MM.1S (cell line): ENCODE data around the gene RAB21.

ENCODE experiments used
- DNase-seq: peaks from one replicate; pipeline ENCODE4 v3.0.0-alpha.2; 2015
- H2AFZ ChIP-seq: fragments of 300-600 bp; sonication (generic); 2 replicates; pipeline ENCODE4 v1.6.0; 2016; ENCODE audit warnings: antibody characterized with exemption, low read length
- H3F3A ChIP-seq: fragments of 300-600 bp; sonication (generic); 2 replicates; pipeline ENCODE4 v1.6.1; 2016; ENCODE audit warnings: mild to moderate bottlenecking, antibody characterized with exemption, low read length, moderate library complexity, mixed read lengths; ENCODE audit not compliant: insufficient read depth
- H3K27ac ChIP-seq: fragments of 300-600 bp; sonication (generic); 2 replicates; pipeline ENCODE4 v1.5.1; 2016; ENCODE audit warnings: mild to moderate bottlenecking, low read length
- H3K27me3 ChIP-seq: fragments of 300-600 bp; sonication (generic); replicated peaks from 2 replicates; pipeline ENCODE4 v1.6.0; 2016; ENCODE audit warnings: low read length; ENCODE audit not compliant: insufficient read depth
- H3K36me3 ChIP-seq: fragments of 300-600 bp; sonication (generic); replicated peaks from 2 replicates; pipeline ENCODE4 v1.6.1; 2016; ENCODE audit warnings: mild to moderate bottlenecking, low read length, mixed read lengths; ENCODE audit not compliant: insufficient read depth
- H3K4me1 ChIP-seq: fragments of 300-600 bp; sonication (generic); 2 replicates; pipeline ENCODE4 v1.6.1; 2016; ENCODE audit warnings: low read length, mixed read lengths
- H3K4me2 ChIP-seq: fragments of 300-600 bp; sonication (generic); 2 replicates; pipeline ENCODE4 v1.6.0; 2016; ENCODE audit warnings: low read depth, low read length
- H3K4me3 ChIP-seq: fragments of 300-600 bp; sonication (generic); 2 replicates; pipeline ENCODE4 v1.5.1; 2016; ENCODE audit warnings: low read length, mixed read lengths
- H3K79me2 ChIP-seq: fragments of 300-600 bp; sonication (generic); 2 replicates; pipeline ENCODE4 v1.6.1; 2016; ENCODE audit warnings: mixed run types, low read length, mixed read lengths
- H3K9ac ChIP-seq: fragments of 300-600 bp; sonication (generic); 2 replicates; pipeline ENCODE4 v1.6.1; 2016; ENCODE audit warnings: low read length, mixed read lengths
- H3K9me2 ChIP-seq: fragments of 300-600 bp; sonication (generic); replicated peaks from 2 replicates; pipeline ENCODE4 v1.6.1; 2016; ENCODE audit warnings: mild to moderate bottlenecking, low read length, mixed read lengths; ENCODE audit not compliant: insufficient read depth
- H3K9me3 ChIP-seq: fragments of 300-600 bp; sonication (generic); replicated peaks from 2 replicates; pipeline ENCODE4 v1.6.1; 2016; ENCODE audit warnings: mild to moderate bottlenecking, low read length, mixed read lengths; ENCODE audit not compliant: insufficient read depth
- H4K20me1 ChIP-seq: fragments of 300-600 bp; sonication (generic); 2 replicates; pipeline ENCODE4 v1.6.1; 2016; ENCODE audit warnings: mild to moderate bottlenecking, low read length, moderate library complexity, mixed read lengths; ENCODE audit not compliant: insufficient read depth
- EZH2 ChIP-seq: fragments of 300-600 bp; sonication (generic); optimal IDR thresholded peaks from 2 replicates; pipeline ENCODE3; 2017; ENCODE audit warnings: low read depth, mild to moderate bottlenecking, antibody characterized with exemption, low read length, mixed read lengths
- EZH2phosphoT487 ChIP-seq: fragments of 300-600 bp; sonication (generic); IDR thresholded peaks from 2 replicates; pipeline ENCODE4 v1.6.1; 2018; ENCODE audit warnings: antibody characterized with exemption, low read length
- TF ChIP-seq, protein P1 (sequence below): fragments of 300-600 bp; sonication (generic); IDR thresholded peaks from 2 replicates; pipeline ENCODE4 v1.5.1; 2016; ENCODE audit warnings: antibody characterized with exemption, low read length, mixed read lengths

The RAB21 gene

DNA sequence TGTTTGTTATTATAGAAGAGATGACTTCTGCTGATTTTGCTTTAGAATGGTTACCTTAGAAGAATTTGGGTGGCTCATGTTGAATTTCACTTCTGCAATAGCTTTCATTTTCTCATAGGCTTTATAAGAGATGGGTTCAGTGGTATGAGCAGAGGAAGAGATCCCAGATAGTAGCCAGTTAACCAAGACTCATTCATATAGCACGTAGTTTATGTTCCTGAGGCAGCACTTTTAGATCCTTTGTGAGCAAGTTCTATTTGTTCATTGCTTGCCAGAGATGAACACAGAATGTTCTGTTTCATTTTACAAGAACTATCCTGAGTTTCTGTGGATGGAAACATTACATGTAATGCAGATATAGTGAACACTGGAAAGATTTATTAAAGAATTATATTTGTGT is 32.2 kb downstream of the RAB21 start:
- no peaks in the 10 kb centered on the region for H3K9me2 ChIP-seq
- no peaks in the 10 kb centered on the region for H3K27me3 ChIP-seq
- peaks cover 10% of the 10 kb centered on the region; the same call in 1 of the 2 replicates for H3K36me3 ChIP-seq

DNA sequence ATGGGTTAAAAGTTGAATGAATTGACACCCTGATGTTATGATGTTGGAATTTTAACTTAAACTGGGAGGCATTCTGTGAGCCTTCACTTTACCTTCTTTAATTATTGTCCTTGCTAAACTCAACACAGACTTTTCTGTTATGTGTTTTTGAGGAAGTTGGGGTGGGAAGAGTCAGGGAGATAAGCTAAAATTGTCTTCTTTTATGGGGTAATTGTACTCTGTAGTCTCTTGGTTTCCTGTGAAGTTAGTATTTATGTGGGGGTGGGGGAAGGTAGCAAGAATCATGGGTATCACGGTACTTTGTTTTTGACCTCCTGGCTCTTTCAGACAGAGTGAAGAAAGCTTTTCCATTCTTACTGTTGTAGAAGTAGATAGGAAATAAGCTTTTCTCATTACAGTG is 32.9 kb downstream of the RAB21 start:
- no peak for DNase-seq
- H3K27me3 ChIP-seq: no peaks in the 10 kb centered on the region
- H3K4me1 ChIP-seq: no peaks in the 10 kb centered on the region
- H3K36me3 ChIP-seq: peaks cover 10% of the 10 kb centered on the region; the same call in 1 of the 2 replicates
- no peak for TF ChIP-seq EZH2phosphoT487
- TF ChIP-seq, protein P1, sequence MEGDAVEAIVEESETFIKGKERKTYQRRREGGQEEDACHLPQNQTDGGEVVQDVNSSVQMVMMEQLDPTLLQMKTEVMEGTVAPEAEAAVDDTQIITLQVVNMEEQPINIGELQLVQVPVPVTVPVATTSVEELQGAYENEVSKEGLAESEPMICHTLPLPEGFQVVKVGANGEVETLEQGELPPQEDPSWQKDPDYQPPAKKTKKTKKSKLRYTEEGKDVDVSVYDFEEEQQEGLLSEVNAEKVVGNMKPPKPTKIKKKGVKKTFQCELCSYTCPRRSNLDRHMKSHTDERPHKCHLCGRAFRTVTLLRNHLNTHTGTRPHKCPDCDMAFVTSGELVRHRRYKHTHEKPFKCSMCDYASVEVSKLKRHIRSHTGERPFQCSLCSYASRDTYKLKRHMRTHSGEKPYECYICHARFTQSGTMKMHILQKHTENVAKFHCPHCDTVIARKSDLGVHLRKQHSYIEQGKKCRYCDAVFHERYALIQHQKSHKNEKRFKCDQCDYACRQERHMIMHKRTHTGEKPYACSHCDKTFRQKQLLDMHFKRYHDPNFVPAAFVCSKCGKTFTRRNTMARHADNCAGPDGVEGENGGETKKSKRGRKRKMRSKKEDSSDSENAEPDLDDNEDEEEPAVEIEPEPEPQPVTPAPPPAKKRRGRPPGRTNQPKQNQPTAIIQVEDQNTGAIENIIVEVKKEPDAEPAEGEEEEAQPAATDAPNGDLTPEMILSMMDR: no peak
- TF ChIP-seq EZH2: no peak
- no peaks in the 10 kb centered on the region for H3K9me2 ChIP-seq
- no peak overlapping the region for H3K9ac ChIP-seq
- no peak overlapping the region for H3K4me3 ChIP-seq
- H3K27ac ChIP-seq: no peak overlapping the region
- no peaks in the 10 kb centered on the region for H3F3A ChIP-seq
- H3K4me2 ChIP-seq: no peak overlapping the region
- no peaks in the 10 kb centered on the region for H4K20me1 ChIP-seq
- no peak overlapping the region for H2AFZ ChIP-seq
- H3K9me3 ChIP-seq: no peaks in the 10 kb centered on the region
- no peaks in the 10 kb centered on the region for H3K79me2 ChIP-seq

More for the DNA sequence above, 32.2 kb downstream of the RAB21 start:
- no peak overlapping the region for H3K9ac ChIP-seq
- no peak overlapping the region for H3K4me3 ChIP-seq
- no peaks in the 10 kb centered on the region for H3K79me2 ChIP-seq
- TF ChIP-seq, protein P1: no peak
- TF ChIP-seq EZH2: no peak
- no peak for TF ChIP-seq EZH2phosphoT487
- H3F3A ChIP-seq: no peaks in the 10 kb centered on the region
- DNase-seq: no peak
- H3K9me3 ChIP-seq: no peaks in the 10 kb centered on the region
- H3K4me2 ChIP-seq: no peak overlapping the region
- no peak overlapping the region for H2AFZ ChIP-seq
- H3K4me1 ChIP-seq: no peaks in the 10 kb centered on the region
- no peaks in the 10 kb centered on the region for H4K20me1 ChIP-seq
- H3K27ac ChIP-seq: no peak overlapping the region

DNA sequence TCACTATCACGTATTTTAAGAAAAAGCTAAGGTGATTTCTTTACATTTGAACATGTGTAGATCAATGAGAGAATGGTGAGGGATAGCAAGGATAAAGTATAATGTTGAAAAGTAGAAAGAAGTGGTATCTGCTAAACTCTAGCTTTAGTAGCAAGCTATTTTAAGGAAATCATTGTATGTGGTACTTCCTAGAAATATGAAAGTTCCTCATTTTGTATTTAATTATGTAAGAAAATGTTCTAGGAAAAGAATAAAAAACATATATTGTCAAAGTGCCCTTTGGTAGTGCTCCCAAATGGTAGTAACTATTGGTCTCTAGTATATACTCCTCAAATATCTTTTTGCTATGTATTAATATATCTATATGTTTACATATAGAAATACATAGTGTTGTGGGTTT is 35.7 kb downstream of the RAB21 start:
- Histone ChIP-seq H3K9me2 (no peaks in the 10 kb centered on the region), H2AFZ (no peak overlapping the region), H4K20me1 (no peaks in the 10 kb centered on the region), H3K4me2 (no peak overlapping the region), H3K4me1 (no peaks in the 10 kb centered on the region), H3K27ac (no peak overlapping the region), H3K27me3 (no peaks in the 10 kb centered on the region), H3K79me2 (no peaks in the 10 kb centered on the region), H3K4me3 (no peak overlapping the region), H3K9me3 (no peaks in the 10 kb centered on the region), H3K9ac (no peak overlapping the region), H3K36me3 (peaks cover 7% of the 10 kb centered on the region; the same call in 1 of the 2 replicates), H3F3A (no peaks in the 10 kb centered on the region)
- TF ChIP-seq EZH2phosphoT487: no peak
- TF ChIP-seq, protein P1: no peak
- TF ChIP-seq EZH2: no peak
- no peak for DNase-seq
